NCI-H1105 (cell line): Measurements from ENCODE around the gene KCNJ4.

Source experiments
- DNase-seq: peaks from one replicate; lab custom pipeline; 2025; lab: John Stamatoyannopoulos, UW

Gene KCNJ4

DNA sequence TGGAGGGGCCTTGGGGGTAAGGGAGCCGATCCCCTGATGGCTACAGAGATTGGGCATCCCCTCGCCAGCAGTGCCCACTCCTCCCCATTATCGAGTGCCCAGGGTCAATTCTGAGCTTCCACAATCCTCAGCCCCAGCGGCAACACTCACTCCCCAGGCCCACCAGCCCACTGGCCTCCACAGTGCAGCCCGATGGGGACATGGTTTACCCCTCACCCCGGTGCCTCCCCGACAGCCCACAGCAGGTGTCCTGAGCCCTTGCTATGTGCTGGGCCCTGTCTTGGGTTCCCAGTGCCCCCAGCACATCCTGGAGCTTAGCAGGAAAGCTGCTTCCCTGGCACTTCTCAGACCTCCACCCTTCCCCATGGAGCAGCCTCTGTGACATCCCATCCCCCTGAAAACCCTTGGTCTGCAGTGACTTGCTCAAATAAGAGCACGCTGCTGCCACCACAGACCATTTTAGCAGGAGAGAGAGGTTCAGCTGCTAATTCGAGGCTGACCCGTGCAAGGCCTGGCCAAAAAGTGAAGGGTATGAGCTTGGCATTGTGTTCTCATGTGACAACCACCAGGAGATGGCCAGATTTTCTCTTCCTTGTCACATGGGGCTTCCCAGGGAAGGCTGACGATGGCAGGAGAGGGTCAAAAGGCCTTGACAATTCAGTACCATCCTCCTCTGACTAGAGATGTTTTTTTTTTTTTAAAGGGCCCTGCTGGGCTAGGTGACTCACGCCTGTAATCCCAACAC lies 23.6 kb downstream of the KCNJ4 start:
- no peak for DNase-seq

DNA sequence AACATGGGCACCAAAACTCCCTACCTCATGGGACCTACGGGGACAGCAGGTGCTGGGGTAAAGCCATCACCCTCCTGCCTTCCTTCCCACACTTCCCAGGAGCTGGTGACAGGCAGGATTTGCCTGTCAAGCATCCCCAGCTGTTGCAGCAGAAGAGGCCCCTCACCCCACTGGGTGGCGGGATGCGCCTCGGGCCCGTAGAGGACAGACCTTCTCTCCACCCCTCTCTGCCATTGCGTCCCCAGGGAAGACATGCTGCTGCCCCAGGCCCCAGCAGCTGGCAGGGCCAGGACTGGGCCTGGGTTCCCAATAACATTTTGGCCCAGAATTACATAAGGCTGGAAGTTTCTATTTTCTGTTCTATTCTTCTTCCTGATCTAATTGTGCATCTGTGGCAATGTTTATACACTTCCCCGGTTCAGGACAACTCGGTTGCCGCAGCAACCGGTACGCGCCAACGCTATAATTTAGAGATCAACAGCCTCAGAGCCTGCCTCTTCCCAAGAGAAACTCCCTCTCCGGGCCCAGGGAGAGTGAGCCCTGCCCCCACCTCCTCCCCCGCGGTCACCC lies 25.4 kb downstream of the KCNJ4 start:
- peak; percentile 12 for DNase-seq

DNA sequence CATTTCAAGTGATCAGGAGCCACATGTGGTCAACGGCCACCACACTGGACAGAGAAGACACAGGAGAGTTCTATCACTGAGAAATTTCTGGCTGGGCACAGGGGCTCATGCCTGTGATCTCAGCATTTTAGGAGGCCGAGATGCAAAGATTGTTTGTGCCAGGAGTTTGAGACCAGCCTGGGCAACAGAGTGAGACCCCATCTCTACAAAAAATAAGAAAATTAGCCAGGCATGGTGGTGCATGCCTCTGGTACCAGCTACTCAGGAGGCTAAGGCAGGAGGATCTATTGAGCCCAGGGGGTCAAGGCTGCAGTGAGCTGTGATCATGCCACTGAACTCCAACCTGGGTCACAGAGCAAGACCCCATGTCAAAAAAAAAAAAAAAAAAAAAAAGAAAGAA lies 26.3 kb downstream of the KCNJ4 start:
- no peak for DNase-seq

DNA sequence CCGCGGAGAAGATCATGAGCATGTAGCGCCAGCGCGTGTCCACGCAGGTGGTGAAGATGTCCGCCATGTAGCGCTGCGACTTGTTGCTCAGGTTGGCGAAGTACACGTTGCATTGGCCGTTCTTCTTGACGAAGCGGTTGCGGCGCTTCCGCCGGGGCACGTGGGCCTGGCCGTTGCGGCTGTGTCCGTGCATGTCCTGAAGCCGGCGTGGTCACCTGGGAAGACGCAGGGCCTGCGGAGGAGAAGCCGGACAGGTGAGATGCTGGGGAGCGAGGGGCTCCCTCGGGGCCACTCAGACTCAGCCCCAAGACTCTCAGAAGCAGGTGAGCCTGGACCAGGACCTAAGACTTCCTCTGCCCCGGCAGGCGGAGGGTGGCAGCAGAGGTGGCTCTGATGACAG lies 27.1 kb downstream of the KCNJ4 start:
- no peak for DNase-seq

DNA sequence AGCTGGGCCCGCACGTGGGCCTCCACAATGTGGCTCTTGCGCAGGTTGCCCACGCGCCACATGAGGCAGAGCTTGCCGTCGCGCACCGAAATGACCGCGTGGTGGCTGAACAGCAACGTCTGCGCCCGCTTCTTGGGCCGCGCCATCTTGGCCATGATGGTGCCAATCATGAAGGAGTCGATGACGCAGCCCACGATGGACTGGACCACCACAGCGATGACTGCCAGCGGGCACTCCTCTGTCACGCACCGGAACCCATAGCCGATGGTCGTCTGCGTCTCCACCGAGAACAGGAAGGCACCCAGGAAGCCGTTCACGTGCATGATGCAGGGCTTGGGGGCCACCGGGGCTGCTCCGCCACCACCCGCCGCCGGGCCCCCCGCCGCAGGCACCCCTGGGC lies 27.5 kb downstream of the KCNJ4 start:
- DNase-seq = no peak

DNA sequence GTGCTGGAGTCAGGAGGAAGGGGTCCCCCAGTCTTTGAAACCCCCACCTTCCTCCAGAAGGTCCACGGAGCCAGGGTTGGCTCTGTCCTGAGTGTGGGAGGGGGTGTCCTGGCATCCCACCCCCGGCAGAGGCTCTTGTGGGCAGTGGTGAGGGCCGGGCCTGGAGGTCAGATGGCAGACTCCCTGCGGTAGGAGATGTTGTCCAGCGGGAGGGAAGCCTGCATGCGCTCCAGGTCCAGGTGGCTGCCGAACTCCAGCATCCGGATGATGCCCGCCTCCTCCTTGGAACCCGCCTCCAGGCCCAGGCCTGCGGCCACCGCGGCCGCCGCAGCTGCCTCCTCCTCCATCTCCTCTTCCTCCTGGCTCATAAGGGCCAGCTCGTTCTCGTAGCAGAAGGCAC lies 28.4 kb downstream of the KCNJ4 start:
- no peak for DNase-seq

DNA sequence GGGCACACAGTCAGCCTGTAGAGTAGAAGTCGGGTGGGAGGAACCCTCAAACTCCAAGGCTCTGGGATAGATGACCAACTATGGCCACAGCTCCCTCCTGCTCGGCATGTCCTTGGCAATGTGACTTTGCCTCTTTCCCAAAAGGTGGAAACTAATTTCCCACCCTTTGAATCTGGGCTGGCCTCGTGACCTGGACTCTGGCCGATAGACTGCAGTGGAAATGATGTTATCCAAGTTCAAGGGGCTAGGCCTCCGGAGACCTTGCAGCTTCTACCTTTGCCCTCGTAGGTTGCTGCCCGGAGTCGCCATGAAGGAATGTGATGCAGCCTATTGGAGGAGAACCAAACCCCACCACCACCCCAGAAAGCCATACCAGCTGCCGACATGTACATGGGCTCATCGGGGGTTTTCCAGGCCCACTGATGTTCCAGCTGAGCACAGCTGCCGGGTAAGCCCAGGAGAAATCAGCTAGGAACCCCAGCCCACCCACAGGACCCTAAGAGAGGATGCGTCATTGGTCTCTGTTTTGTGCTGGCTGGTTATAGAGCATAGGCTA lies 30.4 kb downstream of the KCNJ4 start:
- no peak for DNase-seq

DNA sequence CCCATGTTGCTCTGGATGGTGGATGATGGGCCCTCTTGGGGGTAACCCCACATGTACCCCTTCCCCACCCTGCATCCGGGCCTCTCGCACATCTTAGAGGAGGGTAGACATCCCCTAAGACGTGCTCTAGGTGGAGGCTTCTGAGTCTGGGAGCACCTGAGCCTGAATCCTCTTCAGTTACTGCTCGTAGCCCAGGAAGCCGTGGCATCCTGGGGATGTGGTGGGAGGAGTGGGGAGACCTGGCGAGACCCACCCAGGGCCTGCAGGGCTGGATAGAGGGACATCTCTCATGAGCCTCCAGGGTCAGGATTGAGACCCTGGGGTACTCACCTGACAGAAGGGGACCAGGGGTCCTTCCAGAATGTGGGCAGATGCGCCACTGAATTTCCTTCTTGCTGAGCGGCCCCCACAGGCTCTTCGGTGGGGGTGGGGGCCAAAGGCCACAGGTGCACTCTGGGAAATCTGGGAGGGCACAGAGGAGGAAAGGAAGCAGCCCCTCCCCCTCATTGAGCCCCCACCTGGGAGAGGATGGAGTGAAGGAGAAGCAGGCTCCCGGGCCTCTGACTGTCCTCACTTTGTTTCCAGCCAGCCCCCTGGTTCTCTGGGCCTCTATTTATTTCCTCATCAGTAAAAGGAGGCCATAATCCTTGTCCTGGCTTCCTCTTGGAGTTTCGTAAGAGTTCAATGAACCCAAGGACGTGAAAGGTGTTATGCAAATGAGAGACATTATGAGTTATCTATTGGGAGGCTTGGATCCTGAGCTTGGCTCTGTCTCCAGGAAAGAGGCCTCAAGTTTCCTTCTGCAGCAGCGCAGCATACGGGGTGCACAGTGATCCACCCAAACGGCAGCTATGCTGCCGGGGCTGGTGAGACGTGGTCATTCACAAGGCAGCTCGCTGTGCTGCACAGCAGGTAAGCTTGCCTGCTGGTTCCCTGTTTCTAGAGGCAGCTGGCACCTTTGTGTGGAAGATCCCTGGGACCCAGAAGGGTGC lies 31.2 kb downstream of the KCNJ4 start:
- no peak for DNase-seq

DNA sequence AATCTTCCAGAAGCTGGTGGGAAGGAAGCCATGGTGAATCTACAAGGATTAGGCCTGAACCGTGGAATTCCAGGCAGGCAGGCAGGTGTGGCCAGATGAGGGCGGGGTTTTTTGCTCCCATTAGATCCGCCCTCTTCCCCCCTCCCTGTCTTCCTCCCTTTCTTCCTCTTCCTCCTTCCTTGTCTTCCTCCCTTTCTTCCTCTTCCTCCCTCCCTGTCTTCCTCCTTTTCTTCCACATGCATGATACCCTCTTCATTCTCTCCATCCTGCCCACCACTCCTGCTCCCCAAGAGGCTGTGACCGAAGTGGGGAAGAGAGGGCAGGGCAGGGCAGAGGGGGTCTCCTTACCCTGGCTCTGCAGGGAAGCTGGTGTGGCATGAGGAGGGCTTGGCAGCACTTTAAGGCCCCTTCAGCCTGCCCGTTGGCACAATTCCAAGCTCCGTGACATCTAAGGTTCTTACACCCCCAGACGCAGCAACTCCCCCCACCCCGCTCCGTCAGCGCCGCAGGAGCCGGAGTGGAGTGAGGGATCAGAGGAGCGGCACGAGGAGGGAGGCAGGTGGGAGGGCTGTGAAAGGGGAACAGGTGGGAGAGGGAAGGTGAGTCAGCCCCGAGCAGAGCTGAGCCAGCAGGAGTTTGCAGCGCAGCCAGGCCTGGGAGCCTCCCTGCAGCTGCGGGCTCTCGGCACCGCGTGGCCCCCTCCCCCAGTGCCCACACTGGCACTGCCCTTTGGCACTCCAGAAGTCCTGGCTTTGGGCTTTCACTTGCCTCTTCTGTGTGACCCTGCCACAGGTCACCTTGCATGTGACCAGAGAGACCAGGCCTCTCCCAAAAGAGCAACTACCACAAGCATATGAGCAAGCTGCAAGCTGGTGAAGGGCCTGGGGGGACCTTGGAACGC lies 32.1 kb downstream of the KCNJ4 start:
- DNase-seq = peak; percentile 68

DNA sequence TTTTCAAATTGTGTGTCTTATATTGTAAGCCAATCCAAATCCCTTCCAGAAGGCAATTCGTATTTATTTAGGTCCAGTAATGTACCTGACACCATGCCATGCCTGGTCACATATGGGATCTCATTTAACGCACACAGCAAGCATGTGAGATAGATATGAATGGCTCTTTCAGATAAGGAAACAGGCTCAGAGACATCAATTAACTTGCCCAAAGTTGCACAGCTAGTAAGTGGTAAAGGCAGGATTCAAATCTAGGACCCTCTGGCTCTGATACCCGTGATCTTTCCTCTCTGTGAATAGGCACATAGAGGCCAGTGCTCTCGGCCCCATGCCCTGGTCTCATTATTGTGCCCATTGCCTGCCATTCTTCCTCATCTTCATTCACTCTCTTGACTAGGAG lies 34.3 kb downstream of the KCNJ4 start:
- DNase-seq = no peak

DNA sequence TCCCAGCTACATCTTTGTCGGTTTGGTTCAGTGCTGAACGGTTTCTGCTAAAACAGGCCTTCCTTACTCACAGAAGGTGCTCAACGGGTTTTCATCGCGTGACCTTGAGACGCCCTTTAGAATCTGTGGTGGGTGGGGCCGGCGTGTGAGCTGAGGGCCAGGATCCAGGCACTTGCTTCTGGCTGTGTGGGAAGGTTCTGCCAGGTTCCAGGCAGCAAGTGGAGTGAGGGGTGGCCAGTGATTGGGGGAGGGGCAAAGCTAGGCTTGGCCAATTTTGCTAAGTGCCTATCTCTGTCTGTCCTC lies 35.2 kb downstream of the KCNJ4 start:
- no peak for DNase-seq

DNA sequence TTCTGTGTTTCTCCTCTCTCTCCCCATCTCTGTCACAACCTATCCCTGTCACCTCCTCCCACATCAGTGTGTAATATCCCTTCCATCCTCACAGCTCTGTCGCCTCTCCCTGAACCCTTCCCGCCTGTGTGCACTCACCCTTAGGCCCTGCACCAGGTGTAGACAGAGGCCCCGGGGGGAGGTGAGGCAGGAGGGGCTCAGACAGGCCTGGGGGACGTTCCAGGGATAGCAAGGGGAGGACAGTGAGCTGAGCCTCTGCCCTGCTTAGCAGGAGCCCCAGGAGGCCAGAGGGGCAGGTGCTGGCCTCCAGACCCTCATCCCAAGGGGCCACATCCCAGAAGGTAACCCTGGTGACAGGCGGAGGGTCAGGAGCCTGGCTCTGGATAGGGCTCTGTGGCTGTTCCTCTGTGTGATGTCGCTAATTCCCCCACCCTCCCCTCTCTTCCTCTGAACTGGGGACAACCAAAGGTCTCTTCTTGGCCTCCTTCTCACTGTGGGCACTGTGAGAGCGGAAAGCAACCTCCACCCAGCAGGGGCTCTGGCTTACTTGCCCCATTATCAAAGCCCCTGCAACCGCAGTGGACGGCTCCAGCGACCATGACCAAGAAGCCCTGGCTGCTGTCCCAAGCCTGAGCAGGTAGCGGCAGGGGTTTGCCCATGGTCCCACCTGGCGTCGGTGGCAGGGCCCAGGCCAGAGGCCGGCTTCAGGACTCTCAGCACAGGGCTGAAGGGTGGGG lies 35.7 kb downstream of the KCNJ4 start:
- DNase-seq = no peak

DNA sequence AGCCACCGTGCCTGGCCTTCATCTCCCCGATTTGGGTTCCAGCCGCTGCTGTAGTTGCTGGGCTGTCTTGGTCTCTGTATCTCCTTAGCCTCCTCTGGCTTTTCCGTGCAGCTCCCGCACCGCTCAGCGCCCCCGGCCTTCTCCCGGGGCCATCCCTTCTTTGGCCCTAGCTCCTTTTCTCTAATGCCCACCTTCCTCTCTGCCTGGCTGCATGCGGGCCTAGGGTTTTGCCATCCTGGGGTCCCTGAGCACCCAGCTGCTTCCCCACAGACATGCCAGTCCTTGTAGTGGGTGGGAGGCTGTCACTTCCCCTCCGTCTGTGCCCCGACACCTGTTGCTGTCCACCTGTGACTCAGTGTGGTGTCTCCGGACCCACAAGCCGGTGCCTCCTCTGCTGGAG lies 36.4 kb downstream of the KCNJ4 start:
- DNase-seq = no peak

DNA sequence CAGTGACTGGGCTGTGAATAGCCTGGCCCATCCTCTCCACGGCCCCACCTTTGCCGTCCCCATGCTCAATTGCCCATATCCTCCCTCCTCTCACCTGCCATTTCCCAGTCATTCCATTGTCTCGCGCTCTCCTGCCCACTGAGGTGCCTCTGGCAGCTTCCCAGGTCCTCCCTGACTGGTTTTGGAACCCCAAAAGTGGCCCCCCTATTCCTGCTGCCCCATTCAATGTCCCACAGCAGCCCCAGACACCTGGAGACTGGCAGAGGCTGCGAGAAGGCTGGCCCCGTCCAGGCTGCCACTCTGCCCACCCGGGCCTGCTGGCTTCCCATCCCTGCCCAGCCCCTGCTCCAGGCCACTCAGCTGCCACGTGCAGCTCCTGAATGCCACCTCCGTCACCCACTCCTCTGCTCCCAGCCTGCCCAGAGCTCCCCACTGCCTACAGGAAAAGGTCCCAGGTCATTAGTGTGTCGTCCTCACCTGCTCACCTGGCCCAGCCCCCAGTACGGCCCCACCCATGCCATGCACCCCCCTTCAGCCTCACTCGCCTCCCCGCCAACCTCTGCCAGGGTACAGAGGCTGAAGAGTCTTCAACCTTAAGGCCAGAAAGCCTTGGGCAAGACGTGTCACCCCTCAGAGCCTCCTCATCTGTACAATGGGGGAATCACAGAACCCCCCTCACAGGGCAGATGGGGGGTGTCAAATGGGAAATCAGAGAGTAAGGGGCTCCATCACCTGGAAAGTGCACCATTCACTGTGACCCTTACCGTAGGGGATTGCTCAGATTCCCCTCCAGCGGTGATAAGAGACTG lies 37.5 kb downstream of the KCNJ4 start:
- no peak for DNase-seq

DNA sequence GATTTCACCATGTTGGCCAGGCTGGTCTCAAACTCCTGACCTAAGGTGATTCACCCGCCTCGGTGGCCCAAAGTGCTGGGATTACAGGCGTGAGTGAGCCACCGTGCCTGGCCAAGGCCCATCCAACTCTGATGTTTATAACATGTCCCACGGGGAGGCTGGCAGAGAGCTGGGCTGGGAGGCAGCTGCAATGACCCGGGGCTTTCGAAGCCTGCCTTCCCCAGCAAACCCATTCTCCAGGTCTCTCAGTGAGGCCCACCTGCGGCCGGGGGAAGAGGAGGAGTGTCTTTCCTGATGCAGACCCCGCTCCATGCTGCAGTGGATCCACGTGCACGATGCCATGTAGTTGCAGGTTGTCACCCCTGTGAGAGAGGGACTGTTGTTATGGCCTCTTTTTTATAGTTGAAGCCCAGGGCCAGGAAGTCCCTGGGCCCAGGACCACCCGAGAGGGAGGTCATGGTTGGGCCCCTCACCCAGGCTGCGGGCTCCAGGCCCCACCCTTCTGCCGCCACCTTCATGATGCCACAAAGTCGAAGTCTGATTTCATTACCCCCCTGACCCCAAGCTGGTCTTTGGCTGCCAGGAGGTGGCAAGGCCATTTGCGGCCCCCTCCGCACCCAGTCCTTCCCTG lies 38.3 kb downstream of the KCNJ4 start:
- no peak for DNase-seq

DNA sequence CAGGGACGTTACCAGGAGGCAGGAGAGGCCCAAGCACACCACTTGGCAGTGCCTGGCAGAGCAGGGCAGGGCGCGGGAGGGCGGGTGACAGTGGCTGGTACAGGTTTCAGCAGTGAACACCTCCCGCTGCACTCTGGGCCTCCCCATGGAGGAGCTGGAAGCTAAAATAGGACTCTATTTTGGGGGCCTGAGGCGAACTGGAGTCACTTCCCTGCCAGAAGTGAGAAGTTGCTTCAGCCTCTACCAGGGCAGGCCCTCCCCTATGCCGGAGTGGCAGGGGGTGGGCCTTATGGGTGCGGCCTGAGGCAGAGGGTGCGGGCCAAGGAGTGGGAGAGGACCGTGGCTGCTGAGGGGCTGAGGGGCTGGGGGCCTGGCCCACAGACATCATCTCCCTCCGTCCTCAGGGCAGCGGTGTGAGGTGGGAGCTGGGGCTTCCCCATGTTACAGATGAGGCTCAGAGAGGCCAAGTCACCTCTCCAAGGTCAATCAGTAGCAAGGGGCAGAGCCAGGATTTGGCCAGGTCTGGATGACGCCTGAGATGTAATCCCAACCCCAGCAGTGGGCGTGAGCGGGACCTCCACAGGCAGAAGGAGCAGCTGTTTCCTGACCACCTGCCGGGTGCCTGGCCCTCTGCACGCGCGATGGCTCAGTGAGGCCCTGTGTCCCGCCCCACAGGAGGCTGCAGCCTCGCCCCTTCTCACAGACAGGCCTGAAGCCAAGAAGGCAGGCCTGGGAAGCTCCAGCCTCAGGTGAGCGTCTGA lies 39.3 kb downstream of the KCNJ4 start:
- no peak for DNase-seq

DNA sequence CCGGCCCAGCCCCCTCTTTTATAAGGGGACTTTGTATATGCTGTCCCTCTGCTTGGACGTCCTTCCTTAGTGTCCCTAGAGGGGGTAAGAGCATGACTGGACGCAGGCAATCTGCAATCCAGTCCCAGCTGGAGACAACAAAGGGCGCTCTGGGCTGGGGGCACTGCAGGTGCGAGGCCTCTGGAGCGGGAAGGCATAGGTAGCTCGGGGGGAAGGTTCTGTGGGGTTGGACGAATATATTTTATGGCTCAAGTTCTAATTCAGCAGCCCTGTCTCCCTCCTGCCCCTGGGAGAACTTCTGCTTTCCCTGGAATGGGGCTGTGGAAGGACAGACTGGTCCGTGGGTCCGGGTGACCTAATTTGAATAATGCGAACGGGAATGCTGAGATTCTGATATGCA lies 40.0 kb downstream of the KCNJ4 start:
- no peak for DNase-seq

DNA sequence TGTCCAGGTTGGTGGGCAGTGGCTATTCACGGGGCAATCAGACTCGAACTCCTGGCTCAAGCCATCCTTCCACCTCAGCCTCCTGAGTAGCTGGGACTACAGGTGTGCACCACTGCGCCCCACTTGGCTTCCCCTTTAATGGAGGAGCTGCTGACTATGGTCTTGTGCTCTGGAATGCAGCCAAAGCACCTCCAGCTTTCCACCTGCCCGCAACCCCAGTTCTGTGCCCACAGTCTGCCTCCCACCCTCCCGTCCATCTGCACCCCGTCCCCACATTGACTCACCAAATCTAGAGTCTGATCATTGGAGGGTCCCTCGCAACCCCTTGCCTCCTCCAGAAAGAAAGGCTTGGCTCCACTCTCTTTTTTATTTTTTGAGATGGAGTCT lies 41.0 kb downstream of the KCNJ4 start:
- DNase-seq = no peak
